HG02885 (cell line): ENCODE measurements around the gene TACSTD2.
"Not testable (repeated sequence)": the region's sequence is repeated elsewhere in the genome, so short reads cannot be mapped to it uniquely, and the experiment has no call there.

Experiments used
- ATAC-seq: cut with Tn5 transposase; IDR thresholded peaks from one replicate; pipeline ENCODE4 v1.9.1; 2021; ENCODE audit warnings: mild to moderate bottlenecking; ENCODE audit not compliant: unreplicated experiment, poor library complexity

Gene TACSTD2, protein sequence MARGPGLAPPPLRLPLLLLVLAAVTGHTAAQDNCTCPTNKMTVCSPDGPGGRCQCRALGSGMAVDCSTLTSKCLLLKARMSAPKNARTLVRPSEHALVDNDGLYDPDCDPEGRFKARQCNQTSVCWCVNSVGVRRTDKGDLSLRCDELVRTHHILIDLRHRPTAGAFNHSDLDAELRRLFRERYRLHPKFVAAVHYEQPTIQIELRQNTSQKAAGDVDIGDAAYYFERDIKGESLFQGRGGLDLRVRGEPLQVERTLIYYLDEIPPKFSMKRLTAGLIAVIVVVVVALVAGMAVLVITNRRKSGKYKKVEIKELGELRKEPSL

DNA sequence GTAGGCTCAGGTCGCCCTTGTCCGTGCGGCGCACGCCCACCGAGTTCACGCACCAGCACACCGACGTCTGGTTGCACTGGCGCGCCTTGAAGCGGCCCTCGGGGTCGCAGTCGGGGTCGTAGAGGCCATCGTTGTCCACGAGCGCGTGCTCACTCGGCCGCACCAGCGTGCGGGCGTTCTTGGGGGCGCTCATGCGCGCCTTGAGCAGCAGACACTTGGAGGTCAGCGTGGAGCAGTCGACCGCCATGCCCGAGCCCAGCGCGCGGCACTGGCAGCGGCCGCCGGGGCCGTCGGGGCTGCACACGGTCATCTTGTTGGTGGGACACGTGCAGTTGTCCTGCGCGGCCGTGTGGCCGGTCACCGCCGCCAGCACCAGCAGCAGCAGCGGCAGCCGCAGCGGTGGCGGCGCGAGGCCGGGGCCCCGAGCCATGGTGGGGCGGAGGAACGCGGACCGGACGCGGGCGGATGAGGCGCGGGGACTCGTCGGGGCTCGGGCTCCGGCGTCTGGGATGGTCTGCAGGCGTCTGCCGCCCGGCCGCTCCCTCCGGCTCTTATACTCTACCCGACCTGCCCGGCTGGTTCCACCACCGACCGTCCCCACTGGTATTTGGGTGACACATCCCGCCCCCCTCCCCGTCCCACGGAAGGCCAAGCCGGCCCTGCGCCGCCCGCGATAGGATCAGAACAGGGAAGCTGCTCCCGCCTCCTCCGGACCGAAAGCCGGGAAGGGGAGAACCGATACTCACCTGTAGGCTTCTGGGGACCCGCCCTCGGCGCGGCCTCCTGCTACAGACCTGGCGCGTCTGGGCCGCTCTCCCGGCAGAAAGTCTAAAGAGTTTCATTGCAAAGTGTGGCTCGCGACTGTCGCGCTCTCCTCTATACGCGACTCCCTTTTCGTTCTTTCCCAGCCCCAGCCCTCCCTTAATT is at the start of gene TACSTD2:
TACSTD2 (minus strand) TSS at position 526 of the 927 bp plus-strand sequence; CDS start at position 430, 96 bp downstream.
- ATAC-seq: no peak

DNA sequence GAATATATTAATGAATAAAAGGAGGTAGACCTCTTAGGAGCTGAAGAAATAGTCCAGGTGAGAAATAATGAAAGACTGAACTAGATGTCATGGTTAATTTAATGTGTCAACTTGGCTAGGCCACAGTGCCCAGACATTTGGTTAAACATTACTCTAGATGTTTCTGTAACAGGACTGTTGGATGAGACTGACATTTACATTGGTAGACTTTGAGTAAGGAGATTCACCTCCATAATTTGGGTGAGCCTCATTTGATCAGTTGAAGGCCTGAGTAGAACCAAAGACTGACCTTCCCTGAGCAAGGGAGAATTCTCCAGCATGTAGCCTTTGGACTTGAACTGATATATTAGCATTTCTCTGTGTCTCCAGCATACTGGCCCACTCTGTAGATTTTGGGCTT is 49.2 kb upstream of the TACSTD2 start:
- no peak for ATAC-seq

- not testable (repeated sequence) for ATAC-seq
Observed at GRCh38 chr1:58623259-58623658, 46.2 kb upstream of the TACSTD2 start.

GRCh38 chr1:58622571-58622970 is 45.5 kb upstream of the TACSTD2 start:
- ATAC-seq: no peak

DNA sequence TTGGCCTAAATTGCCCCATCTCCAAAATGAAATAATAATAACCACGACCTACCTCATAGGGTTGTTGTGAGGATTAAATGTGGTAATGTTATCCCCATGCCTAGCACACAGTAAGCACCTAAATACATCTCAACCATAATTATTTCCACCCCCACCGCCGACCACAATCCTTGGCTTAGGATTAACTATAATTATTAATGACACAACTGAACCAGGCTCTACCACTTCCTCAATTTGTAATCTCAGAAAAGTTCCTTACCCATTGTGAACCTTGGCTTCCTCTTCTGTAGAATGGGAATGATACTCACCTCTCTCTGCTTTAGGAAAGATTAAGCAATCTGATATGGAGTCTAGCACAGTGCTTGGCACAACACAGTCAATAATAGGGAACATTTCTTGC is 44.3 kb upstream of the TACSTD2 start:
- ATAC-seq: no peak

- ATAC-seq: no peak
Observed at GRCh38 chr1:58620926-58621325, 43.9 kb upstream of the TACSTD2 start.

GRCh38 chr1:58620259-58620658 is 43.2 kb upstream of the TACSTD2 start:
- no peak for ATAC-seq

DNA sequence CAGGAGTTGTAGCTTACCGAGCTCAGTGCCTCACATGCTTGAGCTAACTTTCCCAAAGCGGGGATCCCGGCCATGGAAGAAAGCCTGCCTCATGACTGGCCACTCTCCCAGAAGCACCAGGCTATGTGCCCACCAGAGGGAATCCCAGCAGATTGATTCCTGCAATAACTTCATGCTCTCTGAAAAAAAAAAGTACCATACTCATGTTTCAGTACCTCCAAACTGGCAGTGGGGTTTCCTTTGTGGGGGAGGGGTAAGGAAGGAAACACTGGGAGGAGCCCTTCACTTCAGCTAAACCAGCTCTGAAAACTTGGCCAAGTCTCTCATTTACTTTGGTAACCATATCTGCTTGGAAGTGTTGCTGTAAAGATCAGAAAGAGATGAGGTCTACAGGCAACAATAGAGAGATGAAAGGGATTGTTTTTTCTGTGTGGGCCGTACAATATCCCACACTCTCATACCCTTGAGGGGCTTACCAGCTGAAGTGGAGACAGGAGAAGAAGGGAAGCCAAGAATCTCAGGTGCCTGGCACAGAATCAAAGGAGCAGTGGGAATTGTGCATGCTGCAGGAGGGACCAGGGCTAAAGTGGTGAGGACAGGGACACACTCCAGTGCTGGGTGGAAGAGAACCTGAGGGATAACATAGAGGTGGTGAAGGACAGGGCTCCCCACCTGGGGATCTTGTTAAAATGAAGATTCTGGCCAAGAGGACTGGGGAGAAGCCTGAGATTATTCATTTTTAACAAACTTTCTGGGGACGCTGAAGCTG is 42.4 kb upstream of the TACSTD2 start:
- ATAC-seq: no peak

DNA sequence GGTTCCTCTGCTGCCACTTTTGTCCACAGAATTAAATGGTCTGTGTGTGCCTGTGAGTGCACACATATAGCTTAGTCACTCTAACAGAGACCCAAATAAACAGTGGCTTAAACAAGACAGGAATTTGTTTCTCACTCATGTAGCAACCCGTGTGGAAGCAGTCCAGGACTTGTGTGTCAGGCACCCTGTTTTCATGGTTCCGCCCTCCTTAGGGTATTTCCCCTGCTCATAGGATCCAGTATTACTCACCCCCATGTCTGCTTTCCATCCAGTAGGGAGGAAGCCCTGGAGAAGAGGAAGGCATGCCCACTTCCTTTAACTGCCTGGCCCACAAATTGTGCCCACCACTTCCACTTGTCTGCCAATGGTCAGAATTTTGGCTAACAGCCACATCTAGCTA is 41.3 kb upstream of the TACSTD2 start:
- no peak for ATAC-seq

- no peak for ATAC-seq
Observed at GRCh38 chr1:58611861-58612385, 34.9 kb upstream of the TACSTD2 start.

DNA sequence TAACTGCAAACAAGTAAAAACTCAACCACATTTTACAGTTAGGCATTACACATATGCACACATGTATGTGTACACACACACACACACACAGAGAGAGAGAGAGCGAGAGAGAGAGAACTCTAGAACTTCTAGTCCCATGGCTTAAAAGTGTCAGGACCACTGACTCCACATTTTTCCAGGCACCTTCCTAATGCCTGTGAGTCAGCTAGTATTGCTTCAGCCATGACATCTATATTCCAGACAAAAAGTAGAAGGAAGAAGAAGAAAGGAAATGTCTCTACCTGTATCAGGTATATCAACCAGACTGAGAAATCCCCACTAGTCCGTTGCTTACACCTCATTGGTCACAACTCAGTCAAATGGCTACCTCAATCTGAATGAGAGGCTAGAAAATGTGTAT is 31.9 kb upstream of the TACSTD2 start:
- no peak for ATAC-seq

DNA sequence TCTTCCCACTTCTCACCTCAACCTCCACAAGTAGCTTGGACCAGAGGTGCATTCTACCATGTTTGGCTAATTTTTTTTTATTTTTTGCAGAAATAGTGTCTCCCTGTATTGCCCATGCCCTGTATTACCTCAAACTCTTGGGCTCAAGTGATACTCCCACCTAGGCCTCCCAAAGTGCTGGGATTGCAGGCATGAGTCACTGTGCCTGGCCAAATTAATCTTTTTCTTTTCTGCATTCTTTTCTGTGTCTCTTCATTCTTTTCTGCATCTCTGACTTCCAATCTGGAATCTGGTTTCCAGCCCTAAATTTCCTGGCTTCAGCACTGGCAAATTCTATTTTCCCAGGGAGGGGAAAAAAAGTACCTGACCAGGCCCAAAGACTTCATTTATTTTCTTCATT is 31.2 kb upstream of the TACSTD2 start:
- ATAC-seq: no peak

- ATAC-seq: no peak
Observed at GRCh38 chr1:58607391-58607790, 30.3 kb upstream of the TACSTD2 start.

DNA sequence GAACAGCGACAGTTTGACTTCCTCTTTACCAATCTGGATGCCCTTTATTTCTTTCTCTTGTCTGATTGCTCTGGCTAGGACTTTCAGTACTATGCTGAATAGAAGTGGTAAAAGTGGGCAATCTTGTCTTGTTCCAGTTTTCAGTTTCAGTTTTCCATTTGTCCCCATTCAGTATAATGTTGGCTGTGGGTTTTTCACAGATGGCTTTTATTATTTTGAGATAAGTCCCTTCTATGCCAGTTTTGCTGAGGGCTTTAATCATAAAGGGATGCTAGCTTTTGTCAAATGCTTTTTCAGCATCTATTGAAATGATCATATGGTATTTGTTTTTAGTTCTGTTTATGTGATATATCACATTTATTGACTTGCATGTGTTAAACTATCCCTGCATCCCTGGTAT is 24.9 kb upstream of the TACSTD2 start:
- ATAC-seq: not testable (repeated sequence)

GRCh38 chr1:58597996-58598395 is 20.9 kb upstream of the TACSTD2 start:
- ATAC-seq: no peak

- no peak for ATAC-seq
Observed at GRCh38 chr1:58597076-58597475, 20.0 kb upstream of the TACSTD2 start.

DNA sequence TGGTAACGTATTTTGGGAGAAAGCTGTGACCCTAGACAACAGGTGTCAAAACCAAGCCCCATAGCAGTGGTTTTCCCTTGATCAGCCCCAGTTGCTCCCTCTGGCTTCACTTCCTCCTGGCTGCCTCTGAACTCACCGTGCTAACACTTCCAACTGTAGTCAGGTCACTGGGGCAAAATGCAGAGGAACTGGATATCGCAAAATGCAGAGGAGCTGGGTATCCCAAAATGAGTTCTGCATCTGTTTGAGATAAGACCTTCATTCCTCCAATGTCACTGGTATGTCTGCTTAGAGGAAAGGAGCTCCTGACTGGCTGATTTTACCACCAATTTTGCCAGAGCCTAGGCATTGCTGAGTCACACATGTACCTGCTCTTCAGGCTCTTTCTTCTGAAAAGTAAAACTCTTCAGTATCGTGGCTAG is 19.6 kb upstream of the TACSTD2 start:
- ATAC-seq: no peak

- no peak for ATAC-seq
Observed at GRCh38 chr1:58594546-58594945, 17.5 kb upstream of the TACSTD2 start.

DNA sequence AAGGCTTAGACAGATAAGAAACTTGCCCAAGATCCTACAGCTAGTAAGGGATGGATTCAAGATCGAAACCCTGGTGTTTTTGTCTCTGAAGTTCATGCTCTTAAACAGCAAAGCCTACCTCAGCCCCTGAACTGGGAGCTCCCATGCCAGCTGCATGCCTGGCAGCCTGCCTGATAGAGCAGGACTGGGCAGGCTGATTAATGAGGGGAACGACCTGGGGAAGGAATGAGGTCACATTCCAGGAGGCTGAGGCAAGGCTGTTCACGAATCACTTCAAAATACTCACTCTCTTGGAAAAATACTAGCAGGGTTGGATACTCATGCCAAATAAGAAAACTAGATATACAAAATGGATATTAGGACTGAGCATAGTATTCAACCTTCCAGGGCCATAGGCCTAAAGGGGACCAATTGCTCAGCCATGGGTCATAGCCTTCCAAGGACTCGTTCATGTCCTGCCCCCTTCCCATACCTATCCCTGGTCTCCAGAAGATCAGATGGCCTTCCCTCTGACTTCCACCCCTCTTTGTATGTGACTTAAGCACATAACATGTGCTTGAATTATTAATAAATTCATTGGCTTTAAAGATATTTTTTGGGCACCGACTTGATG is 15.6 kb upstream of the TACSTD2 start:
- ATAC-seq: no peak

DNA sequence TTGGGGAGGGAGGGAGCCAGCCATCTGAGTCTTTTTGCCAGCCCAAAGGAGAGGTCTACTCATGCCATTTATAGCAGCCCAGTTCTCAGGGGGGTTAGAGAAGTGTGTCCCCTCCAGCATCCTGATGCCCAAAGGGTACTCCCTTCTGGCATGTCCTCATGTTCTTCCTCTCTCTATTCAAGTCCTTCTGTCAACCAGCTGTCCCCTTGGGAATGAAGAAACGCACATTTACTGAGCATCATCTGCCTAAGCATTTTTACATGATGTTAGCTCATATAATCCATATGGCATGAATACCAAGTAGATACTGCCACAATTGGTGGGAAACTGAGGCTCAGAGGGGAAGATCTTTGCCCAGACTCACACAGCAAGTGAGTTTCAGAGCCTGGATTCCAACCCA is 14.8 kb upstream of the TACSTD2 start:
- ATAC-seq: no peak
